Measurements from ENCODE around the gene SPATA31D4.

The SPATA31D4 gene

DNA sequence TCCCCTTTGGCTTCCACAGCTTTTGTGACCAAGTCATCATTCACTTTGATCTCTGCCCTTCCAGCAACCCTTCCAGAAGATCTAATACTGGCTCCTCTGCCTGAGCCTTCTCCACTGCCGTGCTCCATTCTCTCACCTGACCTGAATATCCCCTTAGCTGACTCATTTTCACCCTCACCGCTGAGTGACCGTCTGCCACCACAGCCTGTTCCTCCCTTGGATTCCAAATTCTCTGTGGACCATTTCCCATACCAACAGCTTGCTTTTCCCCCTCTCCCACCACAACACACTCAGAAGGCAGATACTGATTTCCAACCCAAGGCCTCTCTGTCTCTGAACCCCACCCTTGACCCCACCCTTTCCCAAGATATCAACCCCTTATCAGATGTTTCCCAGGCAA lies 39.8 kb downstream of the SPATA31D4 start:
- no peak for DNase-seq

DNA sequence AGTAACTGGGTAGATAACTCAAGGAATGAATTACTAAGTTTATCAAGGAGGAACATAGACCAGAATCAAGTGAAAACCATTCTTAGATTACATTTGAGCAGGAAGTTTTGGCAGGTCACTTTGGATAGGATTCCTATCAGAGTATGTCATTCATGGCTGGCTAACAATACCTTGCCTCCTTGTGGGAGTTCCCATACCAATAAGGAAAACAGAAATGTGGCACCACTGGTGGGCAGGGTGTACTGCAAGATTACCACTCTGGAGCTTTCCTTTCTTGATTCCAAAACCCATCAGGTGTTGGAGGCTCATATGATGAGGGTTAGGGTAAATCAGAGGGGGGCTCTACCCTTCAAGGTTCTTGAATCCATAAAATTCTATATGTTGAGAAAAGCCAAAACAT lies 41.7 kb downstream of the SPATA31D4 start:
- DNase-seq, result no peak

DNA sequence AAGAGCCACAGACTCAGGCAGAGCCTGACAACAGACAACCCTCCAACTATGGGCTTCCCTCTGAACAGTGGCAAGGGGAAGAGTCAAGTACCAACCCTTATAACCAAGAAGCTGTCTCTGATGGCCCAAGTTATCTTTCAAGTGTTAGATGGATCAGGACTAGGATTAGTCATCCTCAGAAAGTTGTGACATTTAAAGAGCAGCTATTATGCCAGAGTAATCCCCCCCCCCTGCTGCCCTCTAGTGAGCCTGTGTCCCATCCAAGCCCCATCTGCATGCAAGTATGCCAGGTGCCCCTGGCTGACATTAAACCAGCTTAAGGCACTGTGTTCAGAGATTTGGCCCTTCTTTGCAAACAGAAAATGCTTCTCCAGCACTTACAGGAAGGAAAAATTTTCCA lies 43.5 kb downstream of the SPATA31D4 start:
- DNase-seq, result no peak

DNA sequence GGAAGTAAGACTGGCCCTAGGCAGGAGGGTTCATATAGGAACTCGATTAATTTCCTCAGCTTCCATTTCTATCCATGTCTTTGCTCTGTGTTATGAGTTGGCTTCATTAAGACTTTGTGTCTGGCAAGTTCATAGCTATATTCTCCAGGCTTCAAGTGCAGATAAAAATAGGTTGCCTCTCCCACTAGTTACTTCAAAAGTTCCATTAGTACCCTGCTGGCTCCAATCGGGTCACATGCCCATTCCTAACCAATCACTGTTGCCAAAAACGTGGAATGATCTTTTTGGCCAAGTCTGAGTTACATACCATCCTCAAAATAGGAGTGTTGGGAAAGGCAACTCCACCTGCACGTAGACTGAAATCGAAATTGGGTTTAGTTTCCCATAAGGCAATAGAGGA lies 46.5 kb downstream of the SPATA31D4 start:
- no peak for DNase-seq

DNA sequence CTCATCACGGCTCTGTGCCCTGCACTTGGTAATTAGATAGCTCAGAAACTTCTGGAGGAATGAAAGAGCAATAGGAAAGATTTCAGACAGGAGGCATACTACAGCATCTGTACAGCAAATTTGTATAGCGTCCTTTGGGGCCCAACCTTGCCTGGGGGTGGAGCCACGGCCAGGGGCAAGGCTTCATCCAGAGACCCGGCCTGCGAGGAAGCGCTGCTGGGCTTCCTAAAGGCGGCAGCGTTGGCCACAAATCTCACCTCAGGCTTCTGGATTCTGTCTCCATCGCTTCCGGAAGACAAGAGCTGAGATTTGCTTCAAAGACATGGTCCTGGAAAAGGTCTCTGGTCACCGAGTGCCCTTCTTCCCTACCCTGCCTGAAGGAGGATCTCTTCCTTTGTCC lies 48.1 kb downstream of the SPATA31D4 start:
- DNase-seq, result no peak

DNA sequence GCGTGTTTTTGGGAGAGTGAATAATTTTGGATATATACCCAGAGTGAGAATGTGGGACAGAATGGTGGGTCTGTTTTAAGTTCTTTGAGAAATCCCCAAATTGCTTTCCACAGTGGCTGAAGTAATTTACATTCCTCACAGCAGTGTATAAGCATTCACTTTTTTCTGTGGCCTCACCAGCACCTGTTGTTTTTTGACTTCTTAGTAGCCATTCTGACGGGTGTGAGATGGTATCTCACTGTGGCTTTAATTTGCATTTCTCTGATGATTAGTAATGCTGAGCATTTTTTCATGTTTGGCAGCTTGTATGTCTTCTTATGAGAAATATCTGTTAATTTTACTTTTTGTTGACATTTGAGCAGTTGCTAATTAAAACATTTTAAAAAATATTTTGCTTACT lies 51.0 kb downstream of the SPATA31D4 start:
- no peak for DNase-seq

DNA sequence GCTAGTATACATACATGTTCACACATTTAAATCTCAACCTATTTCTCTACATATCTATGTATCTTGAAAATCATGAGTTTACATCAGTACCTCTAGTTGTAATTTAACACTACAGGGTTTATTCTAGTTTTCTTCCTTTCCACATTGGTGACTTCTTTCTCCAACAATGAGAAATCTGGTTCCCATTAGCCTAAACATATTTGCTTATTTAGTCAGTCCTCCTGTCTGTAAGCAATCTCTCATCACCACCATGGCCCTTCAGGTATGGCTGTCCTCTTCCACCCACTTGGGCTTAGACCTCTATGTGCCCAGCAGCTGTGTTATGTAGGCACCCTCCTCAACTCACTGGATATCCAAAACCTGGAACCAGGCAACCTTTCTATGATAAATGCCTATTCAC lies 52.3 kb downstream of the SPATA31D4 start:
- no peak for DNase-seq

DNA sequence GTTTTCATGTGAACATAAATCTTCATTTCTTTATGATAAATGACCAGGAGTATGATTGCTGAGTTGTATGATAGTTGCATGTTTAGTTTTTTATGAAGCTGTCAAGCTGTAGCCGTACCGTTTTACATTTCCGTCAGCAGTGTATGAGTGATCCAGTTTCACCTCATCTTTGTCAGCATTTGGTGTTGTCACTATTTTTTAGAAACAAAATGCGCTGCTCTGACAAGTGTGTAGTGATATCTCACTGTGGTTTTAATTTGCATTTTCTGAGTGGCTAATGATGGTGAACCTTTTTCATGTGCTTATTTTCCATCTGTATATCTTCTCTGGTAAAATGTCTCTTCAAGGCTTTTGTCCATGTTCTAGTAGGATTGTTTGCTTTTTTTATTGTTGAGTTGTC lies 53.7 kb downstream of the SPATA31D4 start:
- no peak for DNase-seq

All from hematopoietic multipotent progenitor cell treated with erythropoietin and hydrocortisone succinate and interleukin-3 and kit ligand, for 6 days (in vitro differentiated cells).